Gastroesophageal sphincter (tissue), 3 donors: ENCODE measurements around the gene ACSF3.

ENCODE experiments used
- EP300 ChIP-seq: sonication (generic); formaldehyde crosslinking; IDR thresholded peaks from one replicate; pipeline ENCODE4 v1.6.1; 2017; ENCODE audit warnings: antibody characterized with exemption, mild to moderate bottlenecking
- POLR2A ChIP-seq, 2 donors: fragments of 450-650 bp; IDR thresholded peaks; one replicate each; pipeline ENCODE4 v1.6.1; 2017; ENCODE audit warnings: antibody characterized with exemption in 2 of 2, mild to moderate bottlenecking in 2 of 2, moderate library complexity in 1 of 2
- POLR2AphosphoS5 ChIP-seq: sonication (generic); formaldehyde crosslinking; IDR thresholded peaks from one replicate; pipeline ENCODE4 v1.6.1; 2017; ENCODE audit warnings: antibody characterized with exemption
- TF ChIP-seq, protein P1 (sequence below), 4 experiments: fragments of 200-600 bp in 2 of 4; fragments of 450-650 bp in 2 of 4; sonication (generic) in 1 of 4; IDR thresholded peaks; one replicate each; pipeline ENCODE4 v1.5.1; 2017 to 2019; ENCODE audit warnings: antibody characterized with exemption in 4 of 4, mild to moderate bottlenecking in 2 of 4, moderate library complexity in 2 of 4

DNA sequence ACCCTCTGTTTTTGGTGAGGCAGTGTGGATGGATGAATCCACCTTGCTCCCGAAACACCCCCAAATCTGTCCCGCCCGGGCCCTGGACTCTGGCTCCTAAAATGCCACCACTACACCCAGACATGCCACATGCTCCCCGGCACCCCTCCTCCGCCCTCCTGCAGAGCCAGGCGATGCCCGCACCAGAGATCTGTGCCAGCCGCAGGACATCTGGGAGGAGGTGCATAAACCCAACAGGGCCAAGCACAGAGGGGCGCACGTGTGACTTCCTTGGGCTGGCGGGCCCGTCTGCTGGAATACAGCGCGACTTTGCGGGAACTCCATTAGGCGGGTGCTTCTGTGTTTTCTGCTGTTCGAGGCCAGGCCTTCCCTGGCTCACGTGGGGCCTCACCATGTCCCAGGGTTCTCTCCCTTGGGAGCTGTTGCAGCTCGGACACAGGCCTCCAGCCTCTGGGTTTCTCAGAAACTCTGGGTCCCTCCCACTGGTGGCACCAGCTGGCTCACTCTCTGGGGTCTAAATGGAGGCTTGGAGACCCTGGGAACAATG, 14.1 kb upstream of the ACSF3 start:
- TF ChIP-seq, protein P1, sequence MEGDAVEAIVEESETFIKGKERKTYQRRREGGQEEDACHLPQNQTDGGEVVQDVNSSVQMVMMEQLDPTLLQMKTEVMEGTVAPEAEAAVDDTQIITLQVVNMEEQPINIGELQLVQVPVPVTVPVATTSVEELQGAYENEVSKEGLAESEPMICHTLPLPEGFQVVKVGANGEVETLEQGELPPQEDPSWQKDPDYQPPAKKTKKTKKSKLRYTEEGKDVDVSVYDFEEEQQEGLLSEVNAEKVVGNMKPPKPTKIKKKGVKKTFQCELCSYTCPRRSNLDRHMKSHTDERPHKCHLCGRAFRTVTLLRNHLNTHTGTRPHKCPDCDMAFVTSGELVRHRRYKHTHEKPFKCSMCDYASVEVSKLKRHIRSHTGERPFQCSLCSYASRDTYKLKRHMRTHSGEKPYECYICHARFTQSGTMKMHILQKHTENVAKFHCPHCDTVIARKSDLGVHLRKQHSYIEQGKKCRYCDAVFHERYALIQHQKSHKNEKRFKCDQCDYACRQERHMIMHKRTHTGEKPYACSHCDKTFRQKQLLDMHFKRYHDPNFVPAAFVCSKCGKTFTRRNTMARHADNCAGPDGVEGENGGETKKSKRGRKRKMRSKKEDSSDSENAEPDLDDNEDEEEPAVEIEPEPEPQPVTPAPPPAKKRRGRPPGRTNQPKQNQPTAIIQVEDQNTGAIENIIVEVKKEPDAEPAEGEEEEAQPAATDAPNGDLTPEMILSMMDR (IDR thresholded peaks at IDR 0.05) = no peak
- no peak for TF ChIP-seq POLR2A (IDR thresholded peaks at IDR 0.05)
- TF ChIP-seq POLR2AphosphoS5 = no peak
- no peak for TF ChIP-seq EP300
